ENCODE measurements around the gene CACFD1.

GRCh38 chr9:133427658-133428348, 32.0 kb upstream of the CACFD1 start:
- no peak for TF ChIP-seq CTCF (IDR thresholded peaks at IDR 0.05)
- no peak for TF ChIP-seq POLR2AphosphoS5 (IDR thresholded peaks at IDR 0.05)
- no peak for TF ChIP-seq POLR2A (IDR thresholded peaks at IDR 0.05)
- no peak for TF ChIP-seq EP300 (IDR thresholded peaks at IDR 0.05)

Measured in sigmoid colon (tissue), 4 donors.